ENCODE measurements around the gene TPCN2.

TPCN2 gene

DNA sequence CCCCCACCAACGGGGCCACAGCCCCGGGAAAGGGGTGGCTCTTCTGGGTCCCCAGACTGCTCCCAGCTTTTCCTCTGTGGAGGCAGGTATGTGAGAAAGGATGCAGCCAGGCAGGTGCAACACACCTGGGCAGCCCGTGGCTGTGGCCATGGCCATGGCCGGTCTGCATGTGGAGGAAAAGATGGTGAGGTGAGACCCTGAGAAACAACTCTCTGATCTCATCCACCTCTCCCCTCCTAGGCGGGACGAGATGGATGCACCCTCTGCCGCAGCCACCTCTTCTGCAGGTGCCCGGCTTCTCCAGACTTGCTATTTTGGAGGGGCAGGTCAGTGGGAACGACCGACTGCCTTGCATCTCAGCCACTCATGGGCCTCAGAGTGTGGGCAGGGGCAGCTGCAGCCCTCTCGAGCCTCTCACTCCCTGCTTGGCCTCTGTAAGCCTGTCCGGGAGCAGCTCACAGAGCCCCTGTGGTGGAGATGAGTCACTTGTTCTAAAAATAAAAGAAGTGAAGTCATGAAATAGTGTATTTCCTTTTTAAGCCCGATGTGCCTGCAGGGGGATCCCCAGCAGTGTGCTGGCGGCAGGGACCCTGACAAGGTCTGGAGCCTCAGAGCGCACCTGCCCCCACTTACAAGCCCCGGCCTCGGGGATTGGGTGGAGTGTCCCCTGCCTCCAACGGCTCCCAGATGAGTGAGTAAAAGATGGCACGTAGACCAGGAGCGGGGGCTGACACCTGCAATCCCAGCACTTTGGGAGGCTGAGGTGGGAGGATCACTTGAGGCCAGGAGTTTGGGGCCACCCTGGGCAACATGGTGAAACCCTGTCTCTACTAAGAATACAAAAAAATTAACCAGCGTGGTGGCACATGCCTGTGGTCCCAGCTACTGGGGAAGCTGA lies 117.7 kb downstream of the TPCN2 start:
- no peak overlapping the region for H2BK5ac ChIP-seq (ENCODE audit: low read length)
- no peaks in the 10 kb centered on the region for H3K4me1 ChIP-seq (ENCODE audit: control insufficient read depth, low read depth, low read length)
- peak overlapping the region; percentile 2 for H3K27ac ChIP-seq (ENCODE audit: low read depth, low read length)
- no peak overlapping the region for H3K9ac ChIP-seq (ENCODE audit: low read length)
- H2BK120ac ChIP-seq (ENCODE audit: low read depth, low read length) = no peak overlapping the region
- no peak overlapping the region for H4K8ac ChIP-seq (ENCODE audit: low read depth, low read length)
- no peaks in the 10 kb centered on the region for H3K36me3 ChIP-seq (ENCODE audit: control insufficient read depth, insufficient read depth, low read length)
- no peaks in the 10 kb centered on the region for H3K79me1 ChIP-seq (ENCODE audit: low read length)
- H3K4me3 ChIP-seq (ENCODE audit: low read length) = no peak overlapping the region
- H3K4me2 ChIP-seq (ENCODE audit: low read length) = no peak overlapping the region
- H3K56ac ChIP-seq (ENCODE audit: low read length) = peak overlapping the region; percentile 42
- H3K79me2 ChIP-seq (ENCODE audit: control insufficient read depth, insufficient read depth, low read length) = no peaks in the 10 kb centered on the region
- H2AK5ac ChIP-seq (ENCODE audit: low read length) = no peak overlapping the region
- no peak overlapping the region for H4K5ac ChIP-seq (ENCODE audit: low read length)
- H3K4ac ChIP-seq (ENCODE audit: low read depth, low read length) = no peak overlapping the region
- H3K23ac ChIP-seq (ENCODE audit: low read length) = no peak overlapping the region
- H2BK15ac ChIP-seq (replicated peaks; ENCODE audit: low read depth) = no peak overlapping the region
- DNase-seq = peak; percentile 93
- no CpG with 5 or more reads among the region's 21 CpGs for WGBS (ENCODE audit: extremely low coverage, insufficient coverage, low lambda C conversion rate)
- no peak overlapping the region for H3K18ac ChIP-seq (ENCODE audit: low read length)
- H3K27me3 ChIP-seq (ENCODE audit: insufficient read depth, low read length, poor library complexity) = no peaks in the 10 kb centered on the region

DNA sequence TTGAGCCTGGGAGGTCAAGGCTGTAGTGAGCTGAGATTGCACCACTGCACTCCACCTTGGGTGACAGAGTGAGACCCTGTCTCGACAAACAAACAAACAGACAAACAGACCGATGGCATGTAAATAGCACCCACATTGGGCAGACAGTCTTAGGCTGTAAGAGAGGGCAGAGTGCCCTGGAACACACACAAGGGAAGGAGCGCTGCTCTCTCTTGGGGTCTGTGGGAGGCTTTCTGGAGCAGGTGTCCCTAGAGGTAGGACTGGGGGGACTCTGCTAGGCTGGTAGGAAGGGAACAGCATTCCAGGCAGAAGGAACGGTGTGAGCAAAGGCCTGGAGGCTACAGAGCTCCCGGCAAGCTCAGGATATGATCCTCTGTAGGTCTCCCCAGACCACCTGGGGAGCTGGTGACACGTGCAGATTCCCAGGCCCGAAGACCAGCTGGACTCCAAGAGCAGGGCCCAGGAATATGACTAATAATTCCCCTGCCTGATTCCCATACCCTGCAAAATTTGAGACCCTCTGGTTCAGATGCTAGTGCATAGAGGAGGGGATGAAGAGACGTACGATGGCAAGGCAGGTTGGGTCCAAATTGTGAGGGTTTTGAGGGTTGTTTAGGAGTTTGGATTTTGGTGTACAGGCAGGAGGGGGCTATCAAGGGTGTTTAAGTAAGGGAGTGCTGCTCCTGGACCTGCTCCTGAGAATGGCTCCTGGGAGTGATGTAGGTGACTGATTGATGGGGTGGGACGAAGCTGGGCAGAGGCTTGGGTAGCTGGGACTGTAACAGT lies 118.6 kb downstream of the TPCN2 start:
- Histone ChIP-seq H3K4me2 (ENCODE audit: low read length) (no peak overlapping the region), H3K79me1 (ENCODE audit: low read length) (no peaks in the 10 kb centered on the region)

DNA sequence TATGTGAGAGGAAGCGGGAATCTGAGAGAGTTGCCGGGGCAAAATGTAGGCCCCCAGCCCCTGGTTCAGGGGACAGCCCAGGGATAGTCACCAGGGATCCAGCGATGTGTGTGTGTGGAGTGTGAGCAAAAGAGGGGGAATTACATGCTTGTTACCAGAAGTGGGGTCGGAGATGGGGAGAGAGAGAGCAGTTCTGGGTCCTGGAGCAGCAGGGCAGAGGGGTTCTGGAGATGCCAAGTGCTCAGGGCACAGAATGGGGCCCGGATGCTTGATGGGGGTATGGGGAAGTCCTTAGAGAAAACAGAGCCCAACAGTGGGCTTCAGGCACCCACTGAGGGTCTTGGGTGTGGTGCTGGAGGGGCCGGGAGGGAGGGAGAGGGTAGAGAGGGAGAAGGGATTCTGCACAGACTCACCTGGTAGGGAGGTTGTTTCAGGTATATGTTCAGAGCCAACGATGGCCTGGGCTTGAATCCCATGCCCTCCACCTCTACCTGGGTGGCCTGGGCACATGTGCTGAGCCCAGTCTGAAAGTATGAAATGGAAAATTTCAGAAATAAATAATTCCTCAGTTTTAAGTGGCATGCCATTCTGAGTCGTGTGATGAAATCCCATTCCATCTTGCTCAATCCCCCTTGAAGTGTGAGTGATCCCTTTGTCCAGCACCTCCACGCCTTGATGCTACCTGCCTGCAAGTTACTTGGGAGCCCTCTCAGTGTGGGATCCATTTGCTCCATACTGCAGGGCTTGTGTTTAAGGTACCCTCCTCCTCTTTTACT lies 119.4 kb downstream of the TPCN2 start:
- H3K4me3 ChIP-seq (ENCODE audit: low read length) = no peak overlapping the region

More for the DNA sequence above, 118.6 kb downstream of the TPCN2 start:
- H3K18ac ChIP-seq (ENCODE audit: low read length) = no peak overlapping the region
- no peak overlapping the region for H3K56ac ChIP-seq (ENCODE audit: low read length)
- H3K36me3 ChIP-seq (ENCODE audit: control insufficient read depth, insufficient read depth, low read length) = no peaks in the 10 kb centered on the region
- H2BK120ac ChIP-seq (ENCODE audit: low read depth, low read length) = no peak overlapping the region
- no peak overlapping the region for H2BK5ac ChIP-seq (ENCODE audit: low read length)
- no peaks in the 10 kb centered on the region for H3K79me2 ChIP-seq (ENCODE audit: control insufficient read depth, insufficient read depth, low read length)
- no peak overlapping the region for H3K23ac ChIP-seq (ENCODE audit: low read length)
- H3K9ac ChIP-seq (ENCODE audit: low read length) = no peak overlapping the region
- H3K27me3 ChIP-seq (ENCODE audit: insufficient read depth, low read length, poor library complexity) = no peaks in the 10 kb centered on the region
- no peak overlapping the region for H2BK15ac ChIP-seq (replicated peaks; ENCODE audit: low read depth)
- no peak overlapping the region for H2AK5ac ChIP-seq (ENCODE audit: low read length)
- no peak overlapping the region for H4K5ac ChIP-seq (ENCODE audit: low read length)
- no CpG with 5 or more reads among the region's 10 CpGs for WGBS (ENCODE audit: extremely low coverage, insufficient coverage, low lambda C conversion rate)
- H3K27ac ChIP-seq (ENCODE audit: low read depth, low read length) = no peak overlapping the region
- H3K4me3 ChIP-seq (ENCODE audit: low read length) = no peak overlapping the region
- no peak overlapping the region for H3K4ac ChIP-seq (ENCODE audit: low read depth, low read length)
- H4K8ac ChIP-seq (ENCODE audit: low read depth, low read length) = no peak overlapping the region
- no peaks in the 10 kb centered on the region for H3K4me1 ChIP-seq (ENCODE audit: control insufficient read depth, low read depth, low read length)
- DNase-seq = no peak

DNA sequence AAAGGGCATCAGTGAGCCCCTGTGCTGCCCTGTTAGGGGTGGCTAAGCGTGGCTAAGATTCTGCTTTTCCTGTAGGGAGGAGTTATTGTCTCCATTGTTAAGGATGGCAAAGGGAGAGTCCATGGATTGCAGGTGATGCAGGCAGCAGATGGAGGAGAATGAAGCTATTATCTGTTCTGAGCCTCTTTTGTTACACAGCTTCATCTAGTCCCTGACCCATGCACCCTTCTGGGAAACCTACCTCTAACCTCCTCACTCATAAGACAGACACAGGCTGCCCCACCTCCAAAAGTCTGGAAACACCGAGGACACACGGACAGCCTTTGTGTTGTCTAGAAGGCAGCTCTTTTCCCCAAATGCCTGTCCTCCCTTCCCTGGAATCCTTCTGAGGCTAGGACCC lies 120.7 kb downstream of the TPCN2 start:
- Histone ChIP-seq H2BK15ac (replicated peaks; ENCODE audit: low read depth) (no peak overlapping the region), H3K79me2 (ENCODE audit: control insufficient read depth, insufficient read depth, low read length) (no peaks in the 10 kb centered on the region), H3K27me3 (ENCODE audit: insufficient read depth, low read length, poor library complexity) (no peaks in the 10 kb centered on the region), H4K5ac (ENCODE audit: low read length) (no peak overlapping the region), H2AK5ac (ENCODE audit: low read length) (no peak overlapping the region), H3K4me3 (ENCODE audit: low read length) (no peak overlapping the region), H4K8ac (ENCODE audit: low read depth, low read length) (no peak overlapping the region), H3K23ac (ENCODE audit: low read length) (no peak overlapping the region), H2BK120ac (ENCODE audit: low read depth, low read length) (no peak overlapping the region), H3K9ac (ENCODE audit: low read length) (no peak overlapping the region), H3K4me1 (ENCODE audit: control insufficient read depth, low read depth, low read length) (no peaks in the 10 kb centered on the region), H3K36me3 (ENCODE audit: control insufficient read depth, insufficient read depth, low read length) (no peaks in the 10 kb centered on the region), H3K56ac (ENCODE audit: low read length) (no peak overlapping the region), H3K79me1 (ENCODE audit: low read length) (no peaks in the 10 kb centered on the region), H3K18ac (ENCODE audit: low read length) (no peak overlapping the region), H3K27ac (ENCODE audit: low read depth, low read length) (no peak overlapping the region), H3K4me2 (ENCODE audit: low read length) (no peak overlapping the region), H2BK5ac (ENCODE audit: low read length) (no peak overlapping the region), H3K4ac (ENCODE audit: low read depth, low read length) (no peak overlapping the region)
- WGBS (ENCODE audit: extremely low coverage, insufficient coverage, low lambda C conversion rate) = no CpG with 5 or more reads among the region's 3 CpGs
- DNase-seq = no peak

More for the DNA sequence above, 119.4 kb downstream of the TPCN2 start:
- Histone ChIP-seq H2AK5ac (ENCODE audit: low read length) (no peak overlapping the region), H3K4me2 (ENCODE audit: low read length) (no peak overlapping the region), H3K23ac (ENCODE audit: low read length) (no peak overlapping the region), H3K9ac (ENCODE audit: low read length) (no peak overlapping the region), H4K5ac (ENCODE audit: low read length) (no peak overlapping the region), H2BK120ac (ENCODE audit: low read depth, low read length) (peak overlapping the region; percentile 10), H3K18ac (ENCODE audit: low read length) (no peak overlapping the region), H3K27me3 (ENCODE audit: insufficient read depth, low read length, poor library complexity) (no peaks in the 10 kb centered on the region), H3K27ac (ENCODE audit: low read depth, low read length) (no peak overlapping the region), H3K79me2 (ENCODE audit: control insufficient read depth, insufficient read depth, low read length) (no peaks in the 10 kb centered on the region), H2BK5ac (ENCODE audit: low read length) (no peak overlapping the region), H3K4me1 (ENCODE audit: control insufficient read depth, low read depth, low read length) (no peaks in the 10 kb centered on the region), H3K4ac (ENCODE audit: low read depth, low read length) (no peak overlapping the region), H3K56ac (ENCODE audit: low read length) (no peak overlapping the region), H3K36me3 (ENCODE audit: control insufficient read depth, insufficient read depth, low read length) (no peaks in the 10 kb centered on the region), H3K79me1 (ENCODE audit: low read length) (no peaks in the 10 kb centered on the region), H2BK15ac (replicated peaks; ENCODE audit: low read depth) (no peak overlapping the region), H4K8ac (ENCODE audit: low read depth, low read length) (no peak overlapping the region)
- DNase-seq = no peak
- no CpG with 5 or more reads among the region's 9 CpGs for WGBS (ENCODE audit: extremely low coverage, insufficient coverage, low lambda C conversion rate)

DNA sequence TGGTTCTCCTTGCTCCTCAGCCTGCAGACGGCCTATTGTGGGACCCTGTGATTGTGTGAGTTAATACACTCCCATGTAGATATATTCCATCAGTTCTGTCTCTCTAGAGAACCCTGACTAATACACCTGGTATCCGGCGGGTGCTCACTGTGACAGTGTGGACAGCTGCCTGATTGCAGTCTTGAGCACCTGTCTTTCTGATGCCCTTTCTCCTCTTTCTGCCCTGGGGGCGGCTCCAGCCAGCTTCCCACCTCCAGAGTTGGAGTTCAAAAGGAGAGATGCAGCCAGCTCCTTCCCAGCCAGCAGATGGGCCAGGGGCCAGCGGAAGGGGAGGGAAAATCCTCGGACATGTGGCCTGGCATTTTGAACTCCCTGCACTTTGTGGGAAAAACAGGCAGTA lies 122.0 kb downstream of the TPCN2 start:
- no peak overlapping the region for H2BK120ac ChIP-seq (ENCODE audit: low read depth, low read length)
- WGBS (ENCODE audit: extremely low coverage, insufficient coverage, low lambda C conversion rate) = no CpG with 5 or more reads among the region's 6 CpGs
- DNase-seq = no peak
- H4K5ac ChIP-seq (ENCODE audit: low read length) = no peak overlapping the region
- no peak overlapping the region for H3K27ac ChIP-seq (ENCODE audit: low read depth, low read length)
- H3K23ac ChIP-seq (ENCODE audit: low read length) = no peak overlapping the region
- no peak overlapping the region for H3K56ac ChIP-seq (ENCODE audit: low read length)
- H2AK5ac ChIP-seq (ENCODE audit: low read length) = no peak overlapping the region
- no peak overlapping the region for H3K4me3 ChIP-seq (ENCODE audit: low read length)
- H3K9ac ChIP-seq (ENCODE audit: low read length) = no peak overlapping the region
- H3K4me1 ChIP-seq (ENCODE audit: control insufficient read depth, low read depth, low read length) = no peaks in the 10 kb centered on the region
- no peaks in the 10 kb centered on the region for H3K36me3 ChIP-seq (ENCODE audit: control insufficient read depth, insufficient read depth, low read length)
- no peak overlapping the region for H3K4me2 ChIP-seq (ENCODE audit: low read length)
- H3K18ac ChIP-seq (ENCODE audit: low read length) = no peak overlapping the region
- no peaks in the 10 kb centered on the region for H3K27me3 ChIP-seq (ENCODE audit: insufficient read depth, low read length, poor library complexity)
- no peak overlapping the region for H2BK15ac ChIP-seq (replicated peaks; ENCODE audit: low read depth)
- no peak overlapping the region for H2BK5ac ChIP-seq (ENCODE audit: low read length)
- no peaks in the 10 kb centered on the region for H3K79me2 ChIP-seq (ENCODE audit: control insufficient read depth, insufficient read depth, low read length)
- H3K4ac ChIP-seq (ENCODE audit: low read depth, low read length) = no peak overlapping the region
- H3K79me1 ChIP-seq (ENCODE audit: low read length) = no peaks in the 10 kb centered on the region
- no peak overlapping the region for H4K8ac ChIP-seq (ENCODE audit: low read depth, low read length)

All from mesendoderm (in vitro differentiated cells).